Activated CD4-positive, CD25-positive, alpha-beta regulatory T cell treated with anti-CD3 and anti-CD28 coated beads, Interleukin-2, amount 50 U/mL, for 24 hours (primary cell): ENCODE measurements around the gene SOWAHB.

Experiments used
- ATAC-seq, 2 donors: fragments of 150-1000 bp; cut with Tn5 transposase; one replicate each; pipeline ENCODE4 v1.10.0; 2021; ENCODE audit warnings: mild to moderate bottlenecking in 1 of 2, moderate library complexity in 1 of 2

SOWAHB gene

DNA sequence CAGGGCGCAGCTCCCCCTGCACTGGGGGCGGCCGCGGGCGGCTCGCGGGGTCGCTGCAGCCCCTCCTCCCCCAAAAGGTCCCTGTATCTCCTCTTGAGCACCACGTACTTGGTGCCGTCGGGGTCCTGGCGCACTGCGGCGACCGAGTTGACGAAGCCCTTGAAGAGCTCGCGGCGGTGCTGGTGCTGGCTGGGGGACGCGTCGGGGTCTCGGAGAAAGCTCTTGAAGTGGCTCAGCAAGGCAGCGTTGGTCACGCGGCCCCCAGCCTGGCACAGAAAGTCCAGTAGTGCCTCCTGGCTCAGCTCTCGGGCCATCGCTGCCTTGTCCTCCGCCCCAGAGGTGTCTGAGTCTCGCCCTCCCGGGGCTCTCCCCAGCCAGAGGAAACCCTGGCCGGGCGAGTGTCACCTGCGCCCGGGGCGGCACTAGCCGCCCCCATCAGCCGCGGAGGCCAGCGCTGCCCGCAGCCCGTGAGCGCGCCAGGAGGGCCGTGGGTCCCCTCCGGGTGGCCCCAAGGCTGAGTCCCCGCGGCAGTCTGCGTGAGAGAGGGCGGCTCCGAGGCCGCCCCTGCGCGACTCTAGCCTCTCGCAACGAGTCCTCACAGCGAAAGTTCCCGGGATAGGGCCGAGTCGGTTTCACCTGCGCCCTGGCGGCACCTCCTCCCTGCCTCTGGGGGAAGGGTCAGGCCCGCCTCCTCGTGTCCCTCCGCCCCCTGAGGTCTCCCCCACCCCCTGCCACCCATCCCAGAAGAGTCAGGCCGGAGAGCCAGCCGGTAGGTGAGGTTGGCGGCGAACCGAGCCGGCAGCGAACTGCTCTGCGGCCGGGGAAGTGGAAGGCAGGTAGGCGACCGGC is at the start of gene SOWAHB:
Gene SOWAHB, minus strand, starts transcription at position 609 of the 849 bp plus-strand sequence. Its CDS starts 295 bp downstream, at position 314.
- peak; percentile 53 for ATAC-seq

GRCh38 chr4:76947369-76947768 is 49.4 kb upstream of the SOWAHB start:
- ATAC-seq = no peak

- no peak for ATAC-seq
Observed at GRCh38 chr4:76943790-76944189, 45.8 kb upstream of the SOWAHB start.

GRCh38 chr4:76943129-76943620 is 45.2 kb upstream of the SOWAHB start:
- ATAC-seq = no peak

- ATAC-seq = no peak
Observed at GRCh38 chr4:76939184-76939583, 41.2 kb upstream of the SOWAHB start.

GRCh38 chr4:76931576-76932276 is 33.8 kb upstream of the SOWAHB start:
- ATAC-seq = no peak

- no peak for ATAC-seq
Observed at GRCh38 chr4:76931087-76931486, 33.1 kb upstream of the SOWAHB start.

GRCh38 chr4:76930685-76931084 is 32.7 kb upstream of the SOWAHB start:
- no peak for ATAC-seq

- no peak for ATAC-seq
Observed at GRCh38 chr4:76926841-76927240, 28.9 kb upstream of the SOWAHB start.

DNA sequence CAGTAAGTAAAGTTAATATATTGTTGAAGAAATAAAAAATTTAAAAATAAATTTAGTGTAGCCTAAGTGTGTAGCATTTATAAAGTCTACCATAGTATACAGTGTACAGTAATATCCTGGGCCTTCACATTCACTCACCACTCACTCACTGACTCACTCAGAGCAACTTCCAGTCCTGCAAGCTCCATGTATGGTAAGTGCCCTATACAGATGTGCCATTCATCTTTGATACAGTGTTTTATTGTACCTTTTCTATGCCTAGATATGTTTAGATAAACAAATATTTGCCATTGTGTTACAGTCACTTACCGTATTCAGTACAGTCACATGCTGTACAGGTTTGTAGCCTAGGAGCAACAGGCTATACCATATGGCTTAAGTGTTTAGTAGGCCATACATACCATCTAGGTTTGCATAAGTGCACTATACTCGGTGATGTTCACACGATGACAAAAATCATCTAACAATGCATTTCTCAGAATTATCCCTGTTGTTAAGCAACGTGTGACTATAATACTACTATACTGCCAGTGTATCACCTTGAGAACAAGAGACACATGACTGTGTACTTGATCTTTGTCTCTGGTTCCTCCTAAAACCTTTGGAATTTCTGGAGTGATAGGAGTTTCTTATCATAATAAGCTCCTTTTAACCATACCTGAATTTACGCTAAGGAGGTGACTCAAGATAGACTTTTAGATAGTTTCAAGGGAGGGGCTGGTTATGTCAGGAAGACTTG is 25.8 kb upstream of the SOWAHB start:
- ATAC-seq = no peak

- ATAC-seq = no peak
Observed at GRCh38 chr4:76920715-76921114, 22.8 kb upstream of the SOWAHB start.

DNA sequence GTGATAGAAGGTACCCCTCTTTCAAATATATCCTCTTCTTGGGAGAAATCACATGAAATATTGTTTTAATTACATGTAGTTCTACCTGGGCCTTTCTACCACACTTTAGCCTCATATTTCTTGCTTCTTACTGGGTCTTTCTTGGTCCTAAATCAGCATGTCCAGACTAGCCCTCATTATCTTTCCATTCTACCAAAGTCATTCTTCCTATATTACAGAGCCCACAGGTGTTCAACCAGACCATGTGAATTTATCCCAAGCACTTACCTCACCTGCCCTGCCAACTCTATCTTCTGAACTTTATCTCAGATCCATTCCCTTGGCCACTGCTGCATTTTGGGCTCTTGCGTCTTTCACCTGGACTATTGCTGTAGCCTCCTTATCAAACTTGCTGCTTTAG is 11.8 kb upstream of the SOWAHB start:
- ATAC-seq = no peak

GRCh38 chr4:76905521-76905920 is 7.6 kb upstream of the SOWAHB start:
- ATAC-seq = no peak

DNA sequence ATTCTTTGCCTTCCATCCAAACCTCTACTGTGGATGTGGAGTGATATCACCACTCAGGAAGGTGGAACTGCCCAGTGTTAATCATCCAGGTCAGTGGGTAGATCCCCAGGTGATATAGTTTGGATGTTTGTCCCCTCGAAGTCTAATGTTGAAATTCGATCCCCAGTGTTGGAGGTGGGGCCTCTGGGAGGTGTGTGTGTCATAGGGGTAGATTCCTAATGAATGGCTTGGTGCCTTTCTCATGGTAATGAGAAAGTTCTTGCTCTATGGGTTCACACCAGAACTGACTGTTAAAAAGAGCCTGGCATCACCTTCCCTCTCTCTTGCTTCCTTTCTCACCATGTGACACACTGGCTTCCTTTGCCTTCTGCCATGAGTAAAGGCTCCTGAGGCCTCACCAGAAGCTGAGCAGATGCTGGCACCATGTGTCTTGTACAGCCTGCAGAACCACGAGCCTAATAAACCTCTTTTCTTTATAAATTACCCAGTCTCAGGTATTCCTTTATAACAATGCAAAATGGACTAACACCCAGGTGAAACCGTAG is 6.8 kb upstream of the SOWAHB start:
- no peak for ATAC-seq

GRCh38 chr4:76902233-76902890 is 4.4 kb upstream of the SOWAHB start:
- ATAC-seq = no peak

- ATAC-seq = no peak
Observed at GRCh38 chr4:76898949-76899645, 1.2 kb upstream of the SOWAHB start.

DNA sequence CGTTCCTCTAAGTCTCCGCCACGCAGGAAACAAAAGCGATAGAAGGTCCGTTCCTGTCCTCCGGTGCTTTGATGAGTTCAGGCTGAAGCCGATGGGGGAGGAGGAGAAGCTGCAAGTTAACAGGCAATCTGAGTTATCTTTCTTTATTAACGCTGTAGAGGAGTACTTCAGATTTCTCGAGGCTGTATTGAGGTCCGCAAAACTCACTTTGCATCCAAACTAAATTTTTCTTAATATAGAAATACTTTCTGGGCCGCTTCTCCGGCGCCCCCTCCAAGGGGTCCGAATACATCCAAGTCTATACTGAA is 395 bp upstream of the SOWAHB start:
- ATAC-seq = peak in 1 of 2 donors; percentile 54

DNA sequence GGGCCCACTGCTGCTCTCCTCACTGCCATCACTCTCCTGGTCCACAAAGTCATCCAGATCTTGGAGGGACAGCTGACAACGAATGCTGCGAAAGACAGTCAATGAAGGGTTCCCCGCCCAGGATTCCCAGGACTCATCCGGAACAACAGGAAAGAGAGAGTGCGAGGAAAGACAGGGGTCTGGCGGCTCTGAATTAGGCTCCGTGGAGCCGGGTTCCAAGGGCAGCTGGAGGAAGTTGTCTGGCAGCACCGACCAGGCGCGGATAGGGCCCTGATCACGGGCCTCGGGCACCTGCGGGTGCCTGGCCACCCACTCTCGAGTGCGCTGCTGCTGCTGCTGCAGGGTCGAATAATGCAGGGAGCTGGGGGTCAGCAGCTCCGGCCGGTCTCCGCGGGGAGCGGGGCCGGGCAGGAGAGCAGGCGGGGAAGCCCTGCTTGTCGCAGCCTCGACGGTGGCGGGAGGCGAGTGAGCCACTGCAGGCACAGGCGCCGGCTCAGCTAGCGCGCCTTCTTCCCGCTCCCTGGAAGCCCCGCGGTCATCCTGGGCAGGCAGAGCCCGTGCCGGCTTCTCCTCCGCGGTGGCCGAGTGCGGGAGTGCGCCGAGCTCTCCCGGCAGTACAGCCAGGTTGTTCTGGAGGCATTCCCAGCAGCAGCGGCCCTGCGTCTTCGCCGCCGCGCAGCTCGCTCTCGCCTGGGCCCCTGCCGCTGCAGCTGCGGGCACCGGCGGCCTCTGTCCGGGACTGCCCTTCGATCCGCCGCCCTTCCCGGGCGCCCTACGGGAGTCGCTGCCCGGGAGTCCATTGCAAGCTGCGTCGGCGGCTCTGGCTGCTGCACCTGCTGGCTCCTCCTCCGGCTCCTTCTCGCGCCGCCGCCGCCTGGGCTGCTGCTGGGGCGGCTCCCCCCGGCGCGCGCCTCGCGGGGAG is 1.1 kb downstream of the SOWAHB start:
- peak in 1 of 2 donors; percentile 30 for ATAC-seq

DNA sequence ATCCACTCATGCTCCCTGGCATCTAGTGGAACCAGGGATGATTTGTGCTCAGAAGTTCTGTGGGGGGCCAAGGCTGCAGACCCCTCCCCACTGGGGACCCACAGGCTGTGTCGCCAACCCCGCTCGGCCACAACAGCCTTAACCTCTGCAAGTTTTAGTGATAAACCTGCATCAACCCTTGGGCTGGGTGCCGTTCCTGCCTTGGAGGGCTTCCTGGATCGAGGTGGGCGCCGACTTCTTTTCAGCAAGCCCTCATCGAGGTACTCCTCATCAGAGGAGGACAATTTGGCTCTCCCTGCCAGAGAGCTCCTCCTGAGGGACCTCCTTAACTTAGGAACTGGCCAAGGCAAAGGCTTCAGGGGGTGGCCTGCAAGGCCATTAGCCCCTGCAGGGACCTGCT is 1.9 kb downstream of the SOWAHB start:
- ATAC-seq = no peak

GRCh38 chr4:76895619-76896018 is 2.3 kb downstream of the SOWAHB start:
- ATAC-seq = no peak
